ENCODE results near the gene WTAP. TPM values are rescaled to one million over a fixed set of nuclear protein-coding genes. Genes with fewer than 3 reads are reported as not detected.
A peak's percentile ranks its signal among the peaks of the same experiment; 100 is the strongest.

Gene WTAP
- total RNA-seq, 1 experiment from 2014 or later: 44.7 TPM

DNA sequence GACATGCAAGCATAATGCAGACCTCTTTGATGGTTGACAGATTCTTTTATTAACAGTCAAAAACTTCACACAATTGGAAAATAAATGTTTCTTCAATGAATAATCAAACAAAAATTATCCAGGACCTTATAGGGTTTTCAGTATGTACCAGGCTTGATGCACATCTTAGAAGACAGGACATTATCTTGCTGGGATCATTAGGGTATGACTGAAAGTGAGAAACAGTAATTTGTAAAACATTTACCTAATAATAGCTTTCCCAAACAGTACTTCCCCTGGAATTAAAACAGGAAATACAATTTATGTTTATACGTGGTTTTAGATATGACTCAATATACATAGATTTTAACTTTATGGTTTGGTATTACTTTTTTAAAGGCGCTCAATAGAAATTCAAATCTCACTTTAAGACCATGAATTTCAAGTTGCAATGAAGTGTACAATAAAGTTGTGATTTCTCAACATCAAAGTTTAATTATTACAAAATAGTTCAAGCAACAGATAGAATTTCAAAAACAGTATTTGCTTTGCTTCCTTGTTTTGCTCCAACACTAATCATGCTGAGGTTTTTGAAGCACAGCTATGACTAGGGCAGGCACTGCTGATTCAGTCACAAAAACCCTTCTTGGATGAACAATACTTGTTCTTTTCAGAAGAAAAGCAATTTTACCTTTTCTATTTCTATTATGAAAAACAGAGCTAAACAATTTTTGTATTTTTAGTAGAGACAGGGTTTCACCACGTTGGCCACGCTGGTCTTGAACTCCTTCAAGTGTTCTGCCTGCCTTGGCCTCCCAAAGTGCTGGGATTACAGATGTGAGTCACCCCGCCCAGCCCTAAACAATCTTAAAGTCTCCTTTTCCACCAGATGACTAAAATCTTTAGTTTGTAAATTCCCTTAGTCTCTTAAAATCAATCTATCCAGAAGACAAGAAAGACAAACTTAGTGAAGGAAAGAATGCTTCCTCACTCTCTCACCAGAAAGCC lies 47.9 kb upstream of the WTAP start:
- H3K9me2 ChIP-seq (ENCODE audit: insufficient read depth): no peaks in the 10 kb centered on the region
- peak overlapping the region; percentile 26; the same call in 1 of the 2 replicates for H3K27ac ChIP-seq
- BruUV-seq (replicated peaks): no TSS peak
- H2AFZ ChIP-seq: no peak overlapping the region
- no peak for DNase-seq
- no peaks in the 10 kb centered on the region for H4K20me1 ChIP-seq (ENCODE audit: insufficient read depth)
- no peaks in the 10 kb centered on the region for H3K9me3 ChIP-seq (ENCODE audit: insufficient read depth, low read depth)
- H3K27me3 ChIP-seq (ENCODE audit: insufficient read depth, low read depth): no peaks in the 10 kb centered on the region
- TF ChIP-seq CTCF (conservative IDR thresholded peaks at IDR 0.05): no peak
- no peak for TF ChIP-seq EZH2 (IDR thresholded peaks at IDR 0.05; ENCODE audit: low read depth)
- ChIA-PET POLR2A (ENCODE audit: unreplicated experiment) (no interaction called here), CTCF (interaction anchor here (0.6 kb wide), 1 partner anchor 42 kb away, joined by 5 read pairs; no protein-coding TSS in a partner anchor)
- H3K79me2 ChIP-seq (ENCODE audit: low read depth): no peaks in the 10 kb centered on the region
- no peaks in the 10 kb centered on the region for H3K4me1 ChIP-seq (replicated peaks; ENCODE audit: insufficient read depth)
- H3F3A ChIP-seq (ENCODE audit: insufficient read depth, low read depth): 0 out of 2 replicates have a peak, but pooled peaks cover 6% of the 10 kb centered on the region
- no peak overlapping the region for H3K4me3 ChIP-seq
- H3K36me3 ChIP-seq (ENCODE audit: low read depth): no peaks in the 10 kb centered on the region
- intact Hi-C loops (cut with micrococcal nuclease; ENCODE audit: unreplicated experiment): no loop called here
- no peak overlapping the region for H3K4me2 ChIP-seq

- no peak overlapping the region for H3K4me2 ChIP-seq
- intact Hi-C loops (cut with micrococcal nuclease; ENCODE audit: unreplicated experiment): no loop called here
- TF ChIP-seq EZH2 (IDR thresholded peaks at IDR 0.05; ENCODE audit: low read depth) (no peak), CTCF (conservative IDR thresholded peaks at IDR 0.05) (no peak)
Measured at GRCh38 chr6:159680104-159680503, 47.2 kb upstream of the WTAP start.

DNA sequence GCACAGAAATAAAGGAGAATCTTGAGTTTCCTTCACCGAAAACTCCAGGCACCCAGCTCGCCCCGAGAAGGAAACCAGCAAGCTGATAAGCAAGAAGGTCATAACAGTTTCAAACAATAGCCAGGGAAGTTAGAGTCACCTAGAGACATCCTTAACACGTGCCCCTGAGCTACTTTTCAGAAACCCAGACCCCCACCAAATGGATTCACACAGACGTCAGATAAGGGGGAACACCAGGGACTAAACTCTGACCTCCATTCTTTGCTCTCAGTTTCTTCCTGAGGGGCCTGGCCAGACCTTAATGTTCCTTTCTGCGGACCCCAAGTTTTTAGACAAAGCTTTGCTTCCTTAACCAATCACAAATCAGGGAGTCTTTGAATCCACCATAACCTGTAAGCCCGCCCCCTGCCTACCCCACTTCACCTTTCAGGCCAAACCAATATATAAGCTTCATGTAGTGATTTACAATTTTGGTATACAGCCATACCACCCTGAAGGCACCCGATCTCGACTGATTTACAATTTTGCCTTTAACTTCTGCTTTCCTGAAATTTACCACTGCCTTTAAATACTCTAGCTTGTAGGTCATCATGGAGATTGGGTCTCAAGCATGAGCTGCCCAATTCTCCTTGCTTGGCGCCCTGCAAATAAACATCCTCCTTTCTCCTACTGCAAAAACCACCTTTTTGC lies 46.0 kb upstream of the WTAP start:
- BruUV-seq (replicated peaks): no TSS peak

More at GRCh38 chr6:159680104-159680503, 47.2 kb upstream of the WTAP start:
- Histone ChIP-seq H3K9me3 (ENCODE audit: insufficient read depth, low read depth) (no peaks in the 10 kb centered on the region), H3K9me2 (ENCODE audit: insufficient read depth) (no peaks in the 10 kb centered on the region), H3K27me3 (ENCODE audit: insufficient read depth, low read depth) (no peaks in the 10 kb centered on the region), H3K79me2 (ENCODE audit: low read depth) (no peaks in the 10 kb centered on the region), H3K27ac (no peak overlapping the region; the same call in 1 of the 2 replicates), H3K4me1 (replicated peaks; ENCODE audit: insufficient read depth) (no peaks in the 10 kb centered on the region), H4K20me1 (ENCODE audit: insufficient read depth) (no peaks in the 10 kb centered on the region), H3F3A (ENCODE audit: insufficient read depth, low read depth) (0 out of 2 replicates have a peak, but pooled peaks cover 6% of the 10 kb centered on the region), H3K4me3 (no peak overlapping the region), H3K36me3 (ENCODE audit: low read depth) (peaks cover 3% of the 10 kb centered on the region; the same call in 1 of the 2 replicates), H2AFZ (no peak overlapping the region)
- ChIA-PET POLR2A (ENCODE audit: unreplicated experiment) (no interaction called here), CTCF (interaction anchor here (0.6 kb wide), 1 partner anchor 41 kb away, joined by 5 read pairs; no protein-coding TSS in a partner anchor)
- no peak for DNase-seq
- BruUV-seq (replicated peaks): no TSS peak

More for the DNA sequence above, 46.0 kb upstream of the WTAP start:
- Histone ChIP-seq H3K79me2 (ENCODE audit: low read depth) (no peaks in the 10 kb centered on the region), H3K4me3 (no peak overlapping the region), H3K9me2 (ENCODE audit: insufficient read depth) (no peaks in the 10 kb centered on the region), H3K36me3 (ENCODE audit: low read depth) (peaks cover 3% of the 10 kb centered on the region; the same call in 1 of the 2 replicates), H3K4me1 (replicated peaks; ENCODE audit: insufficient read depth) (no peaks in the 10 kb centered on the region), H2AFZ (no peak overlapping the region), H3K4me2 (no peak overlapping the region), H3K9me3 (ENCODE audit: insufficient read depth, low read depth) (no peaks in the 10 kb centered on the region), H3F3A (ENCODE audit: insufficient read depth, low read depth) (0 out of 2 replicates have a peak, but pooled peaks cover 6% of the 10 kb centered on the region), H3K27me3 (ENCODE audit: insufficient read depth, low read depth) (no peaks in the 10 kb centered on the region), H4K20me1 (ENCODE audit: insufficient read depth) (no peaks in the 10 kb centered on the region), H3K27ac (no peak overlapping the region)
- DNase-seq: no peak
- TF ChIP-seq EZH2 (IDR thresholded peaks at IDR 0.05; ENCODE audit: low read depth) (no peak), CTCF (conservative IDR thresholded peaks at IDR 0.05) (no peak)
- intact Hi-C loops (cut with micrococcal nuclease; ENCODE audit: unreplicated experiment): no loop called here
- ChIA-PET CTCF (no interaction called here), POLR2A (ENCODE audit: unreplicated experiment) (no interaction called here)
